ENCODE results near the gene PKN3. TPM values are rescaled to one million over a fixed set of nuclear protein-coding genes. Genes with fewer than 3 reads are reported as not detected.

PKN3 gene
- total and polyA plus RNA-seq, 9 of the 15 experiments (the other 6 are each of a cell fraction or from before 2014, with no cell fraction given) = 0.82 to 49.2 (median 19.7) TPM

GRCh38 chr9:128656416-128657343 is 45.6 kb upstream of the PKN3 start, which contains the start of gene DYNC2I2 (continued):
- TF ChIP-seq MXD1 (CRISPR knock-in tag; IDR thresholded peaks at IDR 0.05; ENCODE audit: borderline replicate concordance, poor library complexity, severe bottlenecking) = no peak
- peak; percentile 63 for TF ChIP-seq ZBTB7A (IDR thresholded peaks at IDR 0.05; ENCODE audit: borderline replicate concordance, control insufficient read depth, low read depth, low read length)
- TF ChIP-seq MAZ (CRISPR knock-in tag; conservative IDR thresholded peaks at IDR 0.05 in 1 of 2, IDR thresholded peaks at IDR 0.05 in 1 of 2) = peak; percentile 92 to 97
- no peak for TF ChIP-seq GATAD2A (IDR thresholded peaks at IDR 0.05)
- no peak for TF ChIP-seq ZBTB8A (IDR thresholded peaks at IDR 0.05; ENCODE audit: partially characterized antibody)
- TF ChIP-seq HNRNPLL (IDR thresholded peaks at IDR 0.05; ENCODE audit: low read depth, low read length, poor library complexity, severe bottlenecking) = peak; percentile 93
- TF ChIP-seq ZKSCAN1 (IDR thresholded peaks at IDR 0.05; ENCODE audit: low read depth, low read length) = peak; percentile 98
- peak; percentile 59; the same call in 1 of the 2 replicates for TF ChIP-seq PYGO2 (tag; IDR thresholded peaks at IDR 0.05)
- peak; percentile 92 for TF ChIP-seq ATF7 (IDR thresholded peaks at IDR 0.05)
- peak; percentile 51 for TF ChIP-seq DACH1 (IDR thresholded peaks at IDR 0.05; ENCODE audit: partially characterized antibody)
- peak; percentile 84 for TF ChIP-seq CREB3L1 (IDR thresholded peaks at IDR 0.05; ENCODE audit: borderline replicate concordance, low read depth)
- peak; percentile 99 for TF ChIP-seq STAT6 (CRISPR knock-in tag; IDR thresholded peaks at IDR 0.05)
- no peak for TF ChIP-seq GTF3C2 (IDR thresholded peaks at IDR 0.05; ENCODE audit: borderline replicate concordance, extremely low read depth, insufficient read length)
- TF ChIP-seq TCFL5 (CRISPR knock-in tag; conservative IDR thresholded peaks at IDR 0.05) = peak; percentile 40; the same call in 1 of the 2 replicates
- TF ChIP-seq TAF1 (IDR thresholded peaks at IDR 0.05; ENCODE audit: control insufficient read depth, extremely low read depth, insufficient read depth, low read length, severe bottlenecking) = peak; percentile 81

Data from K562 (cell line).